Mesodermal cell (in vitro differentiated cells): ENCODE measurements around the gene TCAIM.
A peak's percentile ranks its signal among the peaks of the same experiment; 100 is the strongest.

ENCODE experiments used
- H3K27ac ChIP-seq: 2 replicates; pipeline ENCODE4 v1.7.0; 2013; ENCODE audit warnings: mild to moderate bottlenecking, low read depth, low read length, moderate library complexity; ENCODE audit not compliant: severe bottlenecking
- H3K36me3 ChIP-seq: 2 replicates; pipeline ENCODE4 v1.7.1; 2013; ENCODE audit warnings: mild to moderate bottlenecking, low read length, moderate library complexity; ENCODE audit not compliant: control insufficient read depth, insufficient read depth
- H3K4me1 ChIP-seq: one replicate; pipeline ENCODE4 v1.7.1; 2013; ENCODE audit warnings: mild to moderate bottlenecking, low read length; ENCODE audit not compliant: insufficient read depth, control insufficient read depth, poor library complexity, severe bottlenecking
- H3K4me3 ChIP-seq: 2 replicates; pipeline ENCODE4 v1.7.0; 2013; ENCODE audit warnings: low read length, control low read depth, mild to moderate bottlenecking; ENCODE audit not compliant: insufficient read depth, poor library complexity, severe bottlenecking; ENCODE audit errors: extremely low read depth
- H3K9me3 ChIP-seq: 2 replicates; pipeline ENCODE4 v1.7.1; 2013; ENCODE audit warnings: mild to moderate bottlenecking, low read length, moderate library complexity; ENCODE audit not compliant: control insufficient read depth
- WGBS, 2 experiments: methylation state at CpG; one replicate each; pipeline ENCODE4 v1.1.5; 2013; ENCODE audit warnings: missing lambda C conversion rate in 2 of 2; ENCODE audit not compliant: insufficient coverage in 2 of 2; 5-methylcytosine and 5-hydroxymethylcytosine counted together

Gene TCAIM

DNA sequence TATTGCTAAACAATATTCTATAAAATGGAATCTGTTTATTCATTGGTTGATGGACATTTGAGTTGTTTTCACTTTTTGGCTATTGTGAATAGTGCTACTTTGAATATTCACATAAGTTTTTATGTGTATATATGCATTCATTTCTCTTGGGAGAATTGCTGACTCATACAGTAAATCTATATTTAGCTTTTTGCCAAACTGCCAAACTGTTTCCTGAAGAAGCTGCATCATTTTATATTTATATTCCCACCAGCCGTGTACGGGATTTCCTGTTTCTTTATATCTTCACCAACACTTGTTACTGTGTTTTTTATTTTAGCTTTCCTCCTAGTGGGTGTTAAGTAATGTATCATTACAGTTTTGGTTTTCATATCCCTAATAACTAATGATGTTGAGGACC, 12.5 kb upstream of the TCAIM start:
- H3K4me3 ChIP-seq = no peak overlapping the region
- no peaks in the 10 kb centered on the region for H3K36me3 ChIP-seq
- no peak overlapping the region for H3K27ac ChIP-seq
- WGBS, 2 experiments = no CpG with 5 or more reads among the region's 2 CpGs
- H3K4me1 ChIP-seq = no peaks in the 10 kb centered on the region
- no peaks in the 10 kb centered on the region for H3K9me3 ChIP-seq

DNA sequence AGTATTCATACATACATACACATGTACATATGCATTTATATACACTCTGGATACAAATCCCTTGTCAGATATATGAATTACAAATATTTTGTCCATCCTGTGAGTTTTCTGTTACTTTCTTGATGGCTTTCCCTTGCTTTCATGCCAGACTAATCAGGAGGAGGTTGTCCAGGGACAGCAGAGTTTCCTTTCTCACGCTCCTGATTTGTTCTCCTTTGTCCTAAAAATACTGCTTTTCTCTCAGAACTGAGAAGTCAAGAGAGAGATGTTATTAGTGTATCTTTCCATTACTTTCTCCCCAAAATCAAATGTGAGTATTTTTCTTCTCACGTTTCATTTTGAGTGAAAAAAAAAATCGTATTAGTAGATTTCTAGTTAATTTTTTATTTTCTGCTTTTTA, 12.1 kb upstream of the TCAIM start:
- no peaks in the 10 kb centered on the region for H3K4me1 ChIP-seq
- no peak overlapping the region for H3K4me3 ChIP-seq
- WGBS, 2 experiments = no CpG with 5 or more reads among the region's 3 CpGs

GRCh38 chr3:44329946-44330345, 8.6 kb upstream of the TCAIM start:
- Histone ChIP-seq H3K4me1 (no peaks in the 10 kb centered on the region), H3K27ac (no peak overlapping the region), H3K4me3 (no peak overlapping the region), H3K9me3 (no peaks in the 10 kb centered on the region), H3K36me3 (no peaks in the 10 kb centered on the region)

More for the DNA sequence above, 12.1 kb upstream of the TCAIM start:
- H3K9me3 ChIP-seq = no peaks in the 10 kb centered on the region
- H3K27ac ChIP-seq = no peak overlapping the region
- no peaks in the 10 kb centered on the region for H3K36me3 ChIP-seq

DNA sequence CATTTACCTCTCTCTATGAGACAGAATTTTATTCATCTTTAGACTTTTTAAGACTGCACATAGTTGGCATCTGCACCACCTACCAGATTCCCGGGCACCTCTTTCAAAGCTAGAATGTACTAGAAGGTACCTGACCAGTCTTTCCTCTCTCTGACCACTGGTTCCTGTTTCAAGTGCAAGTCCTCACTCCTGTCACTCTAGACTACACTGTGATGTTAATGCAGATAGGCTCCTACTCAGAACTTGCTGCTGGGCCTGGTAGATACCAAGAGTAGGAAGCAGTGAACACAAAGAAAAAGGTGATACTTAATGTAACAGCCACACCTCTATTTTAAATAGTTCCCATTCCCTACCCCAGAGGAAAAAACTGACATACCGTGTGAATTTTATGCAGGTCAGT, 8.1 kb upstream of the TCAIM start:
- Histone ChIP-seq H3K9me3 (no peaks in the 10 kb centered on the region), H3K36me3 (no peaks in the 10 kb centered on the region), H3K4me1 (no peaks in the 10 kb centered on the region), H3K27ac (no peak overlapping the region), H3K4me3 (no peak overlapping the region)
- 92% methylated on average over 1 of the region's 2 CpGs; no CpG with 5 or more reads in 1 of the 2 experiments for WGBS, 2 experiments

DNA sequence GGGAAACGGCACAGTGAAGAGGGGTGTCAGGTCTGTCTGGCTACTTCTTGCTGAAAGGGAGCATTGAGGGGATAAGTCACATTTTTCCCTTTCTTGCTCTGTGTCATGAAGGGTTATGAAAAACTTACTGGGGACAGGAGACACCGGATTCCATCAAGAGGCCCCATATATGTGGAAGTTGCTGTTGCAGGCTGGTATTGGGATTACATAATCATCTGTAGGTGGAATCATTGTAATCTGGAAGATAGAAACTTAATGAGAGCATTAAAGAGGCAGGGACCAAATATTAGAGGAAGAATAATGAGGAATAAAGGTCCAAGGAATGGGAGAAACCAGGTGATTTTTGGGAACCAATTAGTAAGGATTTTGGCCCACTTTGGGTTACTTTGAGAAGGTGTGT, 4.2 kb upstream of the TCAIM start:
- Histone ChIP-seq H3K4me1 (no peaks in the 10 kb centered on the region), H3K9me3 (no peaks in the 10 kb centered on the region), H3K27ac (no peak overlapping the region), H3K4me3 (no peak overlapping the region), H3K36me3 (no peaks in the 10 kb centered on the region)
- 79 to 93% methylated on average over 2 of the region's 2 CpGs for WGBS, 2 experiments

DNA sequence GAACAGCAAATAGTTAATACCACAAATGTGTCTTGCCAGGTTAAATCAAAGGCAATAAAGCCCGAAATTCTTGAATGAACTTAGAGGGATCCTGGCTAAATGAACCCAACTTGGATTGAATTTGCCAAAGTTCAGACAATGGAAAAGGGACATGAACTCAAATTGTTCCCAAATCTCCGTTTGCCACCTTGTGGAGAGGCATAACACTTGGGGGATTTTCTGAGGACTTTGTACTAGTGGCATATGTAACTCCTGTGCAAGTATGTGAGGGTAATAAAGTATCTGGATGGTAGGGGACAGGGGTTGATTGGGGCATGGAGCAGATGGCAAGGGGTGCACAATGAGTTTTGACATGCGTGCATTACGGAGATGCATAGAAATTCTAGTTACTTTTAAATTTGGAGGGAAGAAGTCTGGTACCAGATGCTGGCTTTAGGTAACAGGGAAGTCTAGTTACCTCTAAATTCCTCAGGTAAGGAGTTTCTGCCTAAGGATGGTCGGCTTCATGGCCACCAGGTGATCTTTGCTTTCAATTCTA, 1.2 kb upstream of the TCAIM start:
- 46 to 73% methylated on average over 2 to 4 of the region's 5 CpGs for WGBS, 2 experiments
- H3K9me3 ChIP-seq = no peaks in the 10 kb centered on the region
- H3K4me3 ChIP-seq = peak overlapping the region; percentile 54
- H3K4me1 ChIP-seq = peaks cover 4% of the 10 kb centered on the region
- peak overlapping the region; percentile 93 for H3K27ac ChIP-seq
- no peaks in the 10 kb centered on the region for H3K36me3 ChIP-seq

DNA sequence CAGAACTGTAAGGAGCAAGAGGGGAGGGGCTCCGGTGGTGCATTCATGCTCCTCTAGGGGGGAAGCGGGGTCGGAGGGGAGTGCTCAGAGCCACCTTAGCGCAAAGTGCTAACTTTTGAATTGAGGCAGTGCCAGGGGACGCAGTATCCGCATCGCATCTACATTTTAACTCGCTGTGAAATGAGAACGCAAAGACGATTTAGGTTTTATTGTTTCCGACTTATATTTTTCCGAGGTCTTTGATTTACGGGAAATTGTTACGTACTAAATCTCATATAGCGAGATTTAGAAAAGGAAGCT, 212 bp downstream of the TCAIM start:
- peak overlapping the region; percentile 93 for H3K27ac ChIP-seq
- H3K4me3 ChIP-seq = peak overlapping the region; percentile 54
- no peaks in the 10 kb centered on the region for H3K9me3 ChIP-seq
- no peaks in the 10 kb centered on the region for H3K36me3 ChIP-seq
- peaks cover 4% of the 10 kb centered on the region for H3K4me1 ChIP-seq
- 0% methylated on average over 8 to 13 of the region's 15 CpGs for WGBS, 2 experiments

- H3K4me1 ChIP-seq = peaks cover 4% of the 10 kb centered on the region
- 0 to 8% methylated on average over 1 to 3 of the region's 11 CpGs for WGBS, 2 experiments
These were observed 853 bp downstream of the TCAIM start for GRCh38 chr3:44339181-44340057.

DNA sequence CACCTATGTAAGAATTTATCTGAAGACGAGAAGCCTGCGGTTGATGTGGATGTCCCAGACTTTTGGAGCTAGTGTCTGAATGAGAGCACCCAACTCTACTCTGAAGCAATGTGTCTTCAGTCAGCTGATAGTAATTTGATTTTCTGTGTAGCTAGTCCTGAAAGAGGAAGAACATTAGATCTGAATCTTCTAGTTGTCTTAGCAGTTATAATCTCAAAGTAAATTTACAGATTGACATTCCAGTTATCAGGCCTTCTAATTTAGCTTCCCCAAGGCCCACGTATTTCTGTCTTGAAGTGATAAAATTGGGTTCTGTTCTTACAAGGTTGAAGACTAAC, 1.5 kb downstream of the TCAIM start:
- Histone ChIP-seq H3K4me1 (peaks cover 4% of the 10 kb centered on the region), H3K9me3 (no peaks in the 10 kb centered on the region), H3K4me3 (peak overlapping the region; percentile 54), H3K27ac (no peak overlapping the region), H3K36me3 (no peaks in the 10 kb centered on the region)
- 100% methylated on average over 2 to 3 of the region's 3 CpGs for WGBS, 2 experiments

More at GRCh38 chr3:44339181-44340057, 853 bp downstream of the TCAIM start:
- Histone ChIP-seq H3K27ac (peak overlapping the region; percentile 93), H3K36me3 (no peaks in the 10 kb centered on the region), H3K9me3 (no peaks in the 10 kb centered on the region), H3K4me3 (peak overlapping the region; percentile 54)

DNA sequence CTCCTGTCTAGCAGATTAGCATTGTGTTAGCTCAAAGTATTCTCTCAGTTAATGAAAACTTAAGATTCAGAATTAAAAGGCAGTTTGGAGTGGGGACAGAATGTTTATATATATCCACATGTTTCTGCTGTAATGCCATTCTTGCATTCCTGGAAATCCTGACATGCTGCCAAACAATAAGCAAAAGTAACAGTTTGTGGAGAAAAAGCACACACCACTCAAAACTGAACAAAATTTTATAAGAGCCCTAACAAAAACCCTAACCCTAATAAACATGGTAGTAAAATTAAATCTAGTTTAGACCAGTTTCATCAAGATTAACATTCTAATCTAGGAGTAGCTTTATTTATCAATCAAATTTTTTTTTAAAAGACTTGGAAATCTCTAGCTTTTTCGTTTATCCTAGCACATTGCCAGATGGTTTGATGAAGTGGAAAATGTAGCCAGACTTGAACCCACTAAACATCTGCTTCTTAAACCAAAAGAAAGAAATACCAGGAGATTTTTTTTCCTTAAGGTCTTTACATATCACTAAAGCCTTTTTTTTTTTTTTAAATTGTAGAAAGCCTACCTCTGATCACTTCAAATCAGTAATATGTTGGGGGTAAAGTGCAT, 3.7 kb downstream of the TCAIM start:
- H3K4me1 ChIP-seq = peaks cover 4% of the 10 kb centered on the region
- no peak overlapping the region for H3K27ac ChIP-seq
- WGBS, 2 experiments = no CpG with 5 or more reads among the region's 1 CpG

GRCh38 chr3:44343421-44343820, 4.9 kb downstream of the TCAIM start:
- Histone ChIP-seq H3K4me3 (no peak overlapping the region), H3K27ac (no peak overlapping the region)

More for the DNA sequence above, 3.7 kb downstream of the TCAIM start:
- Histone ChIP-seq H3K36me3 (no peaks in the 10 kb centered on the region), H3K4me3 (no peak overlapping the region), H3K9me3 (no peaks in the 10 kb centered on the region)

More at GRCh38 chr3:44343421-44343820, 4.9 kb downstream of the TCAIM start:
- Histone ChIP-seq H3K9me3 (no peaks in the 10 kb centered on the region), H3K4me1 (peaks cover 7% of the 10 kb centered on the region), H3K36me3 (no peaks in the 10 kb centered on the region)
